ENCODE results near the gene ST7.

The ST7 gene

GRCh38 chr7:116978006-116978405, 24.7 kb downstream of the ST7 start:
- DNase-seq (ENCODE audit: low read depth) = no peak

GRCh38 chr7:116979430-116979829, 26.1 kb downstream of the ST7 start:
- DNase-seq (ENCODE audit: low read depth) = no peak

GRCh38 chr7:116980354-116980753, 27.1 kb downstream of the ST7 start:
- DNase-seq (ENCODE audit: low read depth) = no peak

GRCh38 chr7:116981939-116982338, 28.6 kb downstream of the ST7 start:
- no peak for DNase-seq (ENCODE audit: low read depth)

GRCh38 chr7:116984511-116984910, 31.2 kb downstream of the ST7 start:
- DNase-seq (ENCODE audit: low read depth) = no peak

GRCh38 chr7:116984917-116985316, 31.6 kb downstream of the ST7 start:
- DNase-seq (ENCODE audit: low read depth) = no peak

GRCh38 chr7:116985575-116985974, 32.3 kb downstream of the ST7 start:
- no peak for DNase-seq (ENCODE audit: low read depth)

DNA sequence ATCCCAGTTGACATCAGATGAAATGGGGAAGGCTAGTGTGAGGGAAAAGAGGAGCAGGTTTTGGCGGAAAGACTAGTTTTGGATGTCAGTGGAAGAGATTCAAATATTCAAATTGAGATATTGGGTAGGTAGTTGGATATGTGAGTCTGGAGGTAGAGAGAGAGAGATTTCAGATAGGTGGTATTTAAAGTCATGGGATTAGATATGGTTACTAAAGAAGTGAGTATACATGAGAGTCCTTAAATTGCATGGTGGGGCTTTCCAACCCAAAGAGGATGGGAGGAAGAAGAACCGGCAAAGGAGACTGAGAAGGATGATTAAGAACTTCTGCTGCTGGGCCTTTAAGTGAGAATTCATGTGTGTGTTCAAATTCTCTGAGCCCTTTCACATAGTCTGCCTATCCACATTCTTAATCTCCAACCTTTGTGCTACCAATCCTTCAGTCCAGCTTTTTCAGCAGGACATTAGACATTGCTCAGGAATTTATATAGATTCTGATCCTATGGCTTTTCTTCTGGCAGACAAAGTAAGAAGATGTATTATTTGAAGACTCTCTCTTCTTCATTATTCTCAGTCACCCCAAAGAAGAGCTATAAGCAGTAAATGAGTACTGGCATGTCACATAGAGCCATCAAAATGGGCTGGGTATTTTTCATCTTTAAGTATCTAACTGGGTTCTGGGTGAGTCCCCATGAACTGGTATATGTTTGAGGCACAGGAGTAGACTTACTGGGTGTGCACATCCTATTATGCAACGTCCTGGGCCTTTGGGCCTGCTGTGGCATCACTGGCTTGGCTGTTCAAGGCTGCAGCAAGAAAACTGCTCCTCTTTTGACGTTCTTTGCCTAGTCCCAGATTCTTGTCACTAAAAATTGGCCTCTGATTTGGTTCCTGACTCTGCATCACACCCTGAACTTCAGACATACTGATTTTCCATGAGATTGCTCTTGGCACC, 33.6 kb downstream of the ST7 start:
- no peak for DNase-seq (ENCODE audit: low read depth)

DNA sequence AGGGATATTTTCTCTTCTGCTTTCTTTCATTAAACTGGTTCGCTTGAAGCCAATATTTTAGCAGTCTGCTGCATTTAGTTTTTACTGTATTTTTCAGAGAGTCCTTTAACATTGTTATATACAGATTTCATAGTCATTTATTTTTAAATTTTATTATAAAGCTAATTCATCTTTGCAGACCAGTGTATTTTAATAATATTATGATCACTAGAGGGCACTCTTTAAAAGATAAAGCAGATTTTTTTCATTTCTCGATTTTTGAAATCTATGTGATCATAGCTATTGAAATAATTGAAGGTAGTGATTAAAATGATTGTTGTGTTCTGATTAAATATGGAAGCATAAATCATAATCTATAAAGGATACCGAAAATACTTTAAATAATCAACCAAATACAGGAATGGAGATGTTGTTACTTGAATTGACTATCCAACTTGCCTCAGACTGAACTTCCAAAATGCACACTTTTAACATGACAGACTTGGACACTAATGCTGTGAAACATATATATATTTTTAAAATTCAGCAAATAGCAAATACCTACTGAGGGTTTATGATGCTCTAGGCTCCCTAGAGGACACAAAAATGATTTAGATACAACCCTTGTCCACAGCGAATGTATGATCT, 35.2 kb downstream of the ST7 start:
- no peak for DNase-seq (ENCODE audit: low read depth)

GRCh38 chr7:116990056-116990455, 36.8 kb downstream of the ST7 start:
- DNase-seq (ENCODE audit: low read depth) = no peak

DNA sequence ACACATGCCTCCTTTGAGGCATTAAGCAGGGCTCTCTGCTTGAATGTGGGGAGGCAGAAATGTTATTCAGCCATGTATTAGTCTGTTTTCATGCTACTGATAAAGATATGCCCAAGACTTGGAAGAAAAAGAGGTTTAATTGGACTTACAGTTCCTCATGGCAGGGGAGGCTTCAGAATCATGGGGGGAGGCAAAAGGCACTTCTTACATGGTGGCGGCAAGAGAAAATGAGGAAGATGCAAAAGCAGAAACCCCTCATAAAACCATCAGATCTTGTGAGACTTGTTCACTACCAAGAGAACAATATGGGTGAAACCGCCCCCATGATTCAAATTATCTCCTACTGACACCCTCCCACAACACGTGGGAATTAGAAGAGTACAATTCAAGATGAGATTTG, 37.9 kb downstream of the ST7 start:
- DNase-seq (ENCODE audit: low read depth) = no peak

DNA sequence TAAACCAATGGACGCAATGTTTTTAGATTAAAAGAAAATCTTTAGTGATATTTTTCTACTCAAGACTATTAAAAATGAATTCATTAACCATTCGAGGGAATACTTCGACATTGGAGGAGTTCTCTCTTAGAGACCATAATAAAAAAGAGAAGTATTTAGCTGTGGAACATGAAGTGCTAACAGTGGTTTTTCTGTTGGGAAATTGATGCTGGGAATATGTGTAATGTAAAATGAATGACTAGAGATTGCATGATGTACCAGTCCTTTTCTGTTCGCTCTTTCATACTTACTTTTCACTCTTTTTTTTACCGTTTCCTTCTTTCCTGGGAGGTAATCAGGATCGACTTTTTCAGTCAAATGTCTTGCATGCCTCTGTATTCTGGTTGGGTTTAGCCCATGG, 41.3 kb downstream of the ST7 start:
- DNase-seq (ENCODE audit: low read depth) = no peak

DNA sequence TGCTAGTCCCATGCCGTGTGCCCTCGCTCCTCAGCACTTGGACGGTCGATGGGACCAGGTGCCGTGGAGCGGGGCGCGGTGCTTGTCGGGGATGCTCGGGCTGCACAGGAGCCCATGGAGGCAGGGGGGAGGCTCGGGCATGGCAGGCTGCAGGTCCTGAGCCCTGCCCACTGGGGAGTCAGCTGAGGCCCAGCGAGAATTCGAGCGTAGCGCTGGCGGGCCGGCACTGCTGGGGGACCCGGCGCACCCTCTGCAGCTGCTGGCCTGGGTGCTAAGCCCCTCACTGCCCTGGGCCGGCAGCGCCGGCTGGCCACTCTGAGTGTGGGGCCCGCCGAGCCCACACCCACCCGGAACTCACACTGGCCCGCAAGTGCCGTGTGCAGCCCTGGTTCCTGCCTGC, 44.7 kb downstream of the ST7 start:
- no peak for DNase-seq (ENCODE audit: low read depth)

GRCh38 chr7:116998567-116999175, 45.4 kb downstream of the ST7 start:
- DNase-seq (ENCODE audit: low read depth) = no peak

DNA sequence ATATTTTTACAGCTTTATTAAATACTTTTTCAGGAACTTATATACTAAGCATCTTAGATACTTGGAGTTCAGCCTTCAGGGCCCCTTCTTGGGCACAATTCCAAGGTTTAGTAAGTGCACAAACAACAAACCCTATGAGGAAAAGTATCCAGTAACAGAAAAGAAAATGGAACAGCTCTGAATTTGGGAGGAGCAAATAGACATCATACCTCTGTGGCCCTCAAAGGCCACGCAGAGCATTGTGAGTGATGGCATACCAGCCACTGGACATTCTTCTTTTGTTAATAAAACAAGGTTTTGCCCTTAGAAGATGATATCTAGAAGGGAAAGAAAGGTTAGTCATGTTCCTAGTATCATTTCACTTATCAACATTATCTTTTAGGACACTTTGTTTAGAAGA, 46.0 kb downstream of the ST7 start:
- no peak for DNase-seq (ENCODE audit: low read depth)

GRCh38 chr7:117001283-117001682, 48.0 kb downstream of the ST7 start:
- DNase-seq (ENCODE audit: low read depth) = no peak

- no peak for DNase-seq (ENCODE audit: low read depth)
Measured at GRCh38 chr7:117004899-117005298, 51.6 kb downstream of the ST7 start.

DNA sequence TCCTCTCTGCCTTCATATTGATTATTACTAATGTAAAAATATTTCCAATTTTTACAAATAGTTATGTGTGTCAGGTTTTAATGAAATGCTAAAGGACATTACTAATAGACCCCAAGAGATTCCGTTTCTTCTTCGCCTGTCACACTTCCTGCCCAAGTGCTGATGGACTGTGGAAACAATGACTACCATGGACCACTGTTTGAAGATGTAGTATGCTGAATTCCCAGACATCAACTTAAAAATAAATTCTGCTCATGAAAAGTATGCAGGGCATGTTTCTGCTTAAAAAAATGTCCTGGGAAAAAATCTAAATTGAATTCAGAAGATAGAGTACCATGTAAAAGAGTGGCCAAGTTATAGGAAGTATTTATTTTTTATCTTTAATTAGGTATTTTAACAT, 52.1 kb downstream of the ST7 start:
- no peak for DNase-seq (ENCODE audit: low read depth)

GRCh38 chr7:117006907-117007684, 53.8 kb downstream of the ST7 start:
- DNase-seq (ENCODE audit: low read depth) = no peak

DNA sequence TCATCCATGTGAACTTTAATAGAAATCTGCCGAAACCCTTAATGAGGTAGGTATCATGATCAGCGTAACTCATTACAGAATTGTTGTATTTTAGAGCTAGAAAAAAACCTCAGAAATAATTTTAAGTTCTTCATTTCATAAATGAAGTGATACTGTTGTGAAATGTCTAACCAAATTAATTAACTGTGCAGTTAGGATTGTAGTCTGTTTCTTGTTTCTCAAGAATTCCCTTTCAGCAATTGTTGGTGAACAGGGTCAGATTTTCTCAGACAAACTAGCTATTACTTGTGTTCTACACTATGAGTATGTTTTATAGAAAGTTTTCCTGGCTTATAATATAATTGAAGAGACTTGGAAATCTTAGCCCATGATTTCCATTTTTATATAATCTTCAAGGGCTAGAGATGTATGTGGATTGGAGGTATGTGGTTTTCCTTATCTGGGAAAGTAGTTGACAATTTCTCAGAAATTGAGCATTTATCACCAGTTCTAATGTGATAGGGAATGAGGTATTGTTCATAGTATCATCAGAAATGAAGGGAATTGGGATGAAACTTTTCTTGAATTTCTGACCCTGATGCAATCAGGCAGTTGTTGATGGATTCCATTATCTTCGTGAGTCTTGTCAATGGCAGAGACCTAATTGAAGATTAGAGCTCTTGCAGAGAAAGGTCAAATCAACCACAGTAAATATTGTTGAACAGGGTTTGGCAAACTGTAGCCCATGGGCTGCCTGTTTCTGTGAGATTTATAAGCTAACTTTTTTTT, 55.0 kb downstream of the ST7 start:
- no peak for DNase-seq (ENCODE audit: low read depth)

GRCh38 chr7:117008886-117009531, 55.7 kb downstream of the ST7 start:
- peak; percentile 11 for DNase-seq (ENCODE audit: low read depth)

All from GM04504 (cell line).